ENCODE data around the gene HORMAD2.
"Not testable (repeated sequence)": the region's sequence is repeated elsewhere in the genome, so short reads cannot be mapped to it uniquely, and the experiment has no call there.

The HORMAD2 gene

DNA sequence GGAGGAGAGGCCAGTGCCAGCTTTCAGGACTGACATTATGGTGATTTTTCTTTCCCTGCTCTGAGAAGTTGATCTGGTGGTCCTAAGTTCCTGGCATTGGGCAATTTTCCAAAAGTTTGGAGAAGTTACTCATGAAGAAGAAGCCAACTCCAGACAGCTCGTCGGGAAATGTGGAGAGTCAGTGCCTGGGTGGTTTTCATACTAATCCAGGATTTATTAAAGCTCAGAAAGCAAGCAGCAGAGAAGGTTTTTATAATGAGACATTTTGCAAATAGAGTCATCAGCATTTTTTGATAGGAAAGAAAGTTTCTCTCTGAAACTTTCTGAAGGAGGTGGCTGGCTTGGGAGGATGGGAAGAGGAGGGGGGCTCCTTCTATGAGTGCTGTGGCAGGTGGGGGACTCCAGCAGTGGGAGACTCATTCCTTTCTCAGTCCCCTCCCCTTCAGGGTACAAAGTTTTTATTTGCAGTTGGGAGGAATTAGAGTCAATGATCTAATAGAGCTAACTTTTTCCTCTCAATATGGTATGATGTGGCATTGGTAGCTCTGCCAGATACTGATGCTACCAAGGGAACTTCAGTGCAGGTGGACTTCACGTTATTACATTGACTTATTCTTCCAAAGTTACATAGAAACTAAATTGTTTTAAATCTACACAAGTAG is 110.9 kb downstream of the HORMAD2 start:
- DNase-seq (ENCODE audit: low read depth in 2 of 2), result no peak

DNA sequence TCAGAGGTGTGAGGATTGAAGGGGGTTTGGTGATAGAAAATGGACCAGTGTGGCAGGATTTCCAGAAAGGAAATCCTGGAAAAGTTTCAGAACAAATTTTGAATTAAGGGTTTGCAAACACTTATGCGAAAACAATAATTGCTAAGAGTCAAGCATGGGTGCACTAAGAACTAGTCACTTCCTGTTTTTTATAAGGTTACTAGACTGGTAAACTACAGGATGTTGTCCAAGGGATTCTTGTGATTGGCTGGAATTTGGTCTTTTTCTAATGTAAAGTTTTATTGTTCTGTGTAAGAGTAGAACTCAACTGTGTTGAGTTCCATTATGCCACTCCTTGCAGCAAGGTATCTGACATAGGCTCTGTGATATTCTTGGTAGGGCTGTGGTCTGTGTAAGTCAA is 112.2 kb downstream of the HORMAD2 start:
- DNase-seq (ENCODE audit: low read depth in 2 of 2), result no peak

DNA sequence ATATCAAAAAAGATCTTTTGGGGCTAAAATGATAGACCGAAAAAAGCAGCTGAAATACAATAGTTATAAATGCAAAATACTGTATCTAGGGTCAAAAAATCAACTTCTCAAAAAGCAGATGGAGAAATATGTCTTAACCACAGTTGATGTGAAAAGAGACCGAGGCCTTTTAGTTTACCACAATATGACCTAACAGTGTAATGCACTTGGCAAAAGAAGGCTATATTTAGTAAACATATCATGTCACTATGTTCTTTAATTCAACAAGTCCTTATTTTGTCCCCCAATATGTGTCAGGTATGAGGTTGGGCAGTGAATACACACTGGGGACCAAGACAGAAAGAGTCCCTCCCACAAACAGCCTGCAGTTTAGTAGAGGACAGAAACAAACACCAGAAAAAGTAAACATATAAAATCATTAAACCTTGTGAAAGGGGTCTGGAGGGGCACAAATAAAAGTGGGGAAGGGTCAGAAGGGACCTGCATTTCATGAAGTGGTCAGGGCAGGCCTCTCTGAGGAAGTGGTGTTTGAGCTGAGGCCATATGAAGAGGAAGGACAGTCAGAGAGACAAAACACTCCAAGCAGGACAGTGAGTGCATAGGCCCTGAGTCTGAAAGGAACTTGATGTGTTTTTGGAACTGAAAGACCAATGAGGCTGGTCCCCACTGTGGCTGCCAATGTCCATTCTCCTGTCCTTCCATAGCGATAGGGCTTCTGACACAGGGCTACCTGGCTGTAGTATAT is 112.9 kb downstream of the HORMAD2 start:
- no peak for DNase-seq (ENCODE audit: low read depth in 2 of 2)

DNA sequence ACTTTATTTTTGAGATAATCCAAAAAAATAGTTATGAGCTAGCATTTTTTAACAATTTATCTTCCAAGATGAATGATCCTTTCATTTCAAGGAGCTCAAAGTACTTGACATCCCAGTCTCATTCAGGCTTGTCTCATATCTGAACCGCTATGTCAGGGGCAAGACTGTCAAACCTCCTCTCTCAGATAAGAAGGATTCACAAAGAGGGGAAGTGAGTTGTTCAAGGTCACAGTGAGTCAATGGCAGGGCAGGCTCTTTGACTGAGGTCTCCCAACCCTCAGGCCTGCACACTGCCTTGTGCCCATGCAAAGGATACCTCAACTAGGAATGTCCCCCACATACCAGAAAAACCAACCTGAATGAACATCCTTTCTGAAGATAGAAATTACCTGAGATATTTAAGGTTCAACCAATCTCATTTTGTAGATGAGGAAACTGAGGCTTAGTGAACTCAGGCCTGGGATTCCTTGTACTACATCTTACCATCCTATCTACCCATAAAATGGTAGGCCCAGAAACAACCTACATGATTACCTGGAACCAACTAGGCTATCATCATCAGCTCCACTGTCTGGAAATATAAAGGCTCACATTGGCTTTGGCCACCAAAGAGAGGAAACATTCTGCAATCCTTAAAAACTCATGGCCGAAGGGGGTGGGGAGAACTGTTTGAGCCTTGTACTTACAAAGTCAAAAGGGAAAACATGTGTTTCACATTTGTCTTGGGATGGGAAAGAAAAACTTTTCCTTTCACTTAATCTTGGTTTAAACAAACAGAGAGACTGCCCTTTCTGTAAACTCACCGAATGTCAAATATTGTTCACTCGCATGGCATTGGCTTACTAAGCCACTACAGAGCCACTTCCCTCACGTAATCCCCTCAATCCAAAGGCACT is 115.2 kb downstream of the HORMAD2 start:
- DNase-seq (ENCODE audit: low read depth in 2 of 2), result no peak

DNA sequence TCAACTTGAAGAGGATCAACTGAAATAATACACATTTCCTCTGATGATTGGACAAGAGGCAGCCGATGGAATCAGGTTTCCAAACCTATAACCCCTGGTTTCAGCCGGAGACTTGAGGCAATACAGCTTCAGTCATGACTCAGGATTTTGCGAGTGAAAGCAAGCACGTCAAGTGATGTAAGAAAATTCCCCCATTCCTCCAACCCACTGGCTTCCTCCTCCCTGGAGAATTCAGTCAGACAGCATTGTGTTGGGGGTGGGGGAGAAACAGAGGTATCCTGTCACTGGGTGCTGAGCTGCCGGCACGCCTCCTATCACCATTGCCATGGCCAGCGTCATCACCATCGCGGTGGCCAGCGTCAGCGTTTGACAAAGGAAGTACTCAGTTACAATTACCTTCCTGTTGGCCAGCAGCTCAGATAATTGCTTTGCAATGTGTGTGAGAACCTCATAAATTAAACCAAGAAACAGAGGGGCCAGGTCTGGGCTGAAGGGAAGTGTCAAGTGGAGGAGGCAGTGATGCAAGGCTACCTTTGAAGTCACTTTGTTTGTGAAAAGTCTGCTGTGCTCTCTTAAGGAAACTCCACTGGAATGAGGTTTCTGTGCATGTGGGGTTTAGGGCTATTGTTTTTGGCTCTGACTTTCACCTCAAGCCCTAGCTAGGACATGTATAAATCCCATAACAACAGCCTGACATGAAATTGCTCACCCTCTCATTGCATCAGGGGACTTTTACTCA is 116.0 kb downstream of the HORMAD2 start:
- peak; percentile 99 for DNase-seq (ENCODE audit: low read depth in 2 of 2)

DNA sequence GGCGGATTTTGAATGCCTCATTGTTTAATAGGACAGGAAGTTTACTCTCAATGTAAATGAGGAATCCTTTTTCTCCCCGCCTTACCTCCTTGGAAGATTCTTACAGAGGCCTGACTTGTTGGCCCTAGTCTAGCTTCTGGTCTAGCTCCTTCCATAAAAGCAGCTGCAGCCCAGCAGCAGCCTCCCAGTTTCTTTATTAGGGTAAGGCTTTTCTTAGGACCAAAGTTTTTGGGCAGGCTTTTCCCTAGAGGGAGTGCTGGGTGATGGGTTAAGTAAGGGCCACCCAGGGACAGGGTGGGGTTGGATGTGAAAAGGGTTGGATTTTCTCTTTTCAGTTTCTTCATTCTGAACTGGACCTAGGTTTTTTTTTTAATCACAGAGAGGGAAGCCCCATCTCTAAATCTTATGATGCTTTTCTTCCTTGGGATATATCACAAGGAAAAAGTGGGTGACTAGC is 116.6 kb downstream of the HORMAD2 start:
- no peak for DNase-seq (ENCODE audit: low read depth in 2 of 2)

DNA sequence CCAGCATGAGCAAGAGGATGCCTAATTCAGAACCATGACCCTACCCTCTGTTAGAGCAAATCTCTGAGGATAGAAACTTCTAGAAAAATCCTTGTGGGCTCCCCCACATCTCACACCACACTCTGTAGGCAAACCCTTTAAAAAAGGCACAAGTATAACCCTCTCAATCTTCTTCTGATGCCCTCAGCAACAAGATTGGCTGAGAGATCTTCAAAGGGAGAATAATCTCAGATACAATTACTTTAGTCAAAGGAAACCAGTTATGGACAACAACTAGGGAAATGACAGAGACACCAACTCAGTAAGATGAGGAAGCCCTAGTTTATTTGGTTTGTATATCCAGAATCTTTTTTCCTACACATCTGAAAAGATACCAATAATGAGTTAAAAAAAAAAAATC is 117.1 kb downstream of the HORMAD2 start:
- DNase-seq (ENCODE audit: low read depth in 2 of 2), result no peak

DNA sequence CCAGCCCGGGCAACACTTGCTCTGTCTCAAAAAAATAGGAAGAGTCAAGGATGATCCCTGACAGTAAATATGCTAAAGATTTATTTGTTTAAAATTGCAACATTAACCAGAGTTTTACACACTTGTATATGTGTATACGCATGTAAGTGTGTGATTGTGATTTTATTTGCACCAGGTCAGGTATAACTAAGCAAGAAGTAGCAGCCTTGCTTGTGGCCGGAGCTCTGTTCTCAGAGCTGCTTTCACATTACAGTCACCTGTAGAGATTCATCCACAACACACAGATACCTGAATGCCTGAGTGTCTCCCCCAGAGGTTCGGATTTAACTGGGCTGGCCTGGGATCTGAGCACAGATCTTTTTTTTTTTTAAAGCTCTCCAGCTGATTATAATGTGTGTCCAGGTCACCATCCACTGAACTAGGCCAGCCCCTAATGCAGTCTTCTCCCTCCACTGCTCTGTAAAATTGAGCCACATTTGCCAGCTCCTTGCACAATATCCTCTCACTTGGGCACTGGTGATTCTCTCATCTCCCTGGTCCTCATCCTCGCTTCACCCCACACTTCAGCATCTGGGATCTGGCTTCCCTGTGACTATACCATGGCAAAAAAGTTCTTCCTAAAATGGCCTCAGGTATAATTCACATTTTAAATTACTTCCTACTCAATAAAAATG is 118.0 kb downstream of the HORMAD2 start:
- DNase-seq (ENCODE audit: low read depth in 2 of 2), result no peak

DNA sequence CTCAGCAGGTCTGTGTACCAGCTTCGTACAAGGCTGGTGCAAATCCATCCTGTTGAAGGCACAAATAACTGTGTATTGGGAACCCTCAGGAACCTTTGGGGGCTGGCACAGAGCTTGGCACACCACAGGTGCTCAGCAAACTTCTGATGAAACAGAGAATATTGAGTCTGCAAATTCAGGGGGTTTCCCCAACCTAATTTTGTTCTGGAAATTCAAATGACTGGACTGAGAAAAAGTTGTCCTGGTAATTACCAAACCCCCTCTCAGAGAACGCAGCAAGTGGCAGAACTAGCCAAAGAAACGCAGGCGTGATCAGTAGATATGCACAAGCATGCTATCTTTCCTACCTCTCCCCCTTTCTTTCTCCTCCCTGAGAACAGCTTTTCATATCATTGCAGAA is 118.7 kb downstream of the HORMAD2 start:
- no peak for DNase-seq (ENCODE audit: low read depth in 2 of 2)

DNA sequence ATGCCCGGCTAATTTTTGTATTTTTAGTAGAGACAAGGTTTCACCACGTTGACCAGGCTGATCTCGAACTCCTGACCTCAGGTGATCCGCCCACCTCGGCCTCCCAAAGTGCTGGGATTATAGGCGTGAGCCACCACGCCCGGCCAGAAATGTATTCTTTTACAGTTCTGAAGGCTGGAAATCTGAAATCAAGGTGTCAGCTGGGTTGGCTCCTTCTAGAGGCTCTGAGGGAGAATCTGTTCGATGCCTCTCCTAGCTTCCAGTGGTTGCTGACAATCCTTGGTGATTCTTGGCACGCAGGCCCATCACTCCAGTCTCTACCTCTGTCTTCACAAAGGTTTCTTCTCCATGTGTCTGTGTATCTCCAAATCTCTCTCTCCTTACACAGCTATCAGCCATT is 120.6 kb downstream of the HORMAD2 start:
- DNase-seq (ENCODE audit: low read depth in 2 of 2), result not testable (repeated sequence)

DNA sequence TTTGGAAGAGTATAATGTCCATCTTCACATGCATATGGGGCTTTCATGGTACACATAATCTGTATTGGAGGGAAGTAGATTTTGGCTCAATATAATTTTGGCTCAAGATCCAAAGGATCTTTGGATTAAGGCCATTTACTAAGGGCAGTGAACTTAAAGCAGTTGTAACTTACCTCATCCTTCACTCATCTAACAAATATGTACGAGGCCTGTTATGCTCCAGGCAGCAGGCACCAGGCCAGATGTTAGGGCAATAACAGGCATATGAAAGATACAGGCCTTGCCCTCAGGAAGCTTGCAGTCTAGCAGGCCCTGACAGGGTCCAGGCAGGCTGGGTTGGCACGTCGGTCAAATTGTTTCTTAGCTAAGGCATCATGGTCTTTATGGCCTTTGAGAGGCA is 121.7 kb downstream of the HORMAD2 start:
- no peak for DNase-seq (ENCODE audit: low read depth in 2 of 2)

DNA sequence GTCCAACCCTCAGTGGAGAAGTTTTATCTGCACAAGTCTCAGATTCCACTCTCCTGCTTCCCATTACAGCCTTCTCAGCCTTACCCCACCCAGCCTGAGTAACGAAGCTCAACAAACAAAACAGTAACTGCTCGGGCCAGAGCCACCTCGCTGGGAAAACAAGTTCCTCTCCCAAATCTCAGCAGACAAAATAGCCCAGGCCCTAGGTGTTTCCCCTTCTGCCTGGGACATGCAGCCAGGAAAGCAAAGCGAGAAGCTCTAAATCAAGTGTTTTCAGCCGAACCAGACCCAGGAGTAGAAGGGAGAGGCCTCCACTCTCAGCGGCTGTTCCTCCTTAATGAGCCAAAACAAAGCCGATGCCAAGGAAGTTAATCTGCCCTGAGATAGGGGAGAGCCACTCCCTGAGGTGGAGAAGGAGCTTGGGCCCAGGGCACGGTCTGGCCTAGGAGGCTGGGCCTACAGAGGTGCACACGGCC is 122.3 kb downstream of the HORMAD2 start:
- DNase-seq (ENCODE audit: low read depth in 2 of 2), result no peak

DNA sequence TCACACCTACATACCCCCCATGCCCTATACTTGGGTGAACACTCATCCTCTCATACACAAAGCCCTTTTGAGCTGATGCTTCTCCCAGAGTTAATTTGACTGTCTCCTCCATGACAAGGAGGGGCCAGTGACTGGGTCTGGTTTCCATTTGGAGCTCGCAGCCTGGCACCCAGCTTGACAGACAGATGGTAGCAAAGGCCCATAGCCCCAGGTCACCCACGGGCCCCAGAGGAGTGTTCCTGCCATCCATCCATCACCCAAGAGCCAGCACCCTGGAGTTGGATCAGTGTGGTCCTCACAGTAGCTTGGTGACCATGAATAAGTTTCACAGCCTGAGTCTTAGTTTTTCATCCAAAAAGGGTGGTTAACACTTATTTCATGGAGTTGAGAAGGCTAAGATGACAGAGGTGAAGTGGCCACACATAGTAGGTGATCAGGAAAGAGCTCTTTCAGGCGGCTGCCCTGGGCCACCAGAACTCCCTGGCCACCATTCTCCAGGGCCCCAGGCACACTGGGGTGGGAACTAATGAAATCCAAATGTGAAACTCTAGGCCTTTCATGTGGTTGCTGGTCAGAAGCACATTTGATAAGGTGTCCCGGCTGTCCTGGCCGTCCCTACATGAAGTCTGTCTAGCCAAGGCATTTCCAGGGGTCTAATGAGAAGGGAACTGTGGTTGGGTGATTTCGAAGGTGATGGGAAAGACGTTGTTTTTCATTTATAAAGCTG is 123.9 kb downstream of the HORMAD2 start:
- DNase-seq (ENCODE audit: low read depth in 2 of 2), result no peak

DNA sequence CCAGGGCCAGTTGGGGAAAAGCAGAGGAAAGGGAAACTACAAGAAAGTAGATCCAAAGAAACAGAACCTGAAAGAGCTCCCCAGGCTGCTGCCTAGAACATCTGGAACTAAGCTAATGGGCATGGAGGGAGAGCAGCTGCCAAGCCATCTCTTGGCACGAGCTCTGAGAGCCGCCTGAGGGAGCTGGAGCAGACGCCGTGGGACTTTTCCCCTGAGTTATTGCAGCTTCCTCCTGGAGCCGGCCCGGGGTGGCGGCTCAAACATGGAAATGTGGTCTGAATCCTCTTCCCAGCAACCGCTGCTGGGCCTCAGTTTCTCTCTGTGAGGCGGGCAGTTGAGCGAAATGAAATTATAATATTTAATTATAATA is 124.5 kb downstream of the HORMAD2 start:
- no peak for DNase-seq (ENCODE audit: low read depth in 2 of 2)

DNA sequence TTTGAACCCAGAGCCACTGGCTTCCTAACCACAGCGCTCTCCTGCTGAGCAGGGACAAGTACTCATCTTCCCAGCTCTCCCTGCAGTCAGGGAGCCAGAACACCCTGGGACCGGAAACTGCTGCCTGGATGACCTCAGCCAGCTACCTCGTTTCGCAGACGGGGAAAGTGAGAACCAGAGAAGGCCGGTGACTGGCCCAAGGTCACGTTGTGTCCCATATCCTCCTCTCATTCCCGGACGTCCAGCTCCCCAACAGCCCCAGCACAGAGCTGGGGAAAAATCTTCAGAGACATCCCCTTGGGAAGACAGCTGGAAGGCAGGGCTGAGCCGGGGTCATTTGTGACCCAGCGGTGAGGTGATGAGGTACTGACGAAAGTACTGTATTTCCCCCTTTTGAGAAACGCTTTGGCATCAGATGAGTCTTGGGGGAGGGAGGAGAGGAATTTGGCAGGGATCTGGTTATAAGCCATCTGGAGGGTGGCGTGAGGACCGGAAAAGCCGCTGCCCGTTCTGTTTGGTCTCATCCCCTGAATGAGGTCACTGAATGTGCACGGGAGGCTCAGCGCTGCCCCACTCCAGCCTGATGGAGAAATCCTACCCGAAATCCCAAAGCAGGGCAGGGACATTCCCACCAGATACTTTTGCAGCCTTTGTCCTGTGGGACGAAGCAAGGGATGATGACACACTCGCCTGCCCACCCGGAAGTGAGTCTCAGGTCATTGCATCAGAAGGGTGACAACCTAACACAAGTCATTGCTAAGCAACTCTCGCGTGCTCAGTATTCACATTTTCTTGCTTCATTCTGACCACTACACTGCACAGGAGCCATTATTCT is 125.2 kb downstream of the HORMAD2 start:
- no peak for DNase-seq (ENCODE audit: low read depth in 2 of 2)

DNA sequence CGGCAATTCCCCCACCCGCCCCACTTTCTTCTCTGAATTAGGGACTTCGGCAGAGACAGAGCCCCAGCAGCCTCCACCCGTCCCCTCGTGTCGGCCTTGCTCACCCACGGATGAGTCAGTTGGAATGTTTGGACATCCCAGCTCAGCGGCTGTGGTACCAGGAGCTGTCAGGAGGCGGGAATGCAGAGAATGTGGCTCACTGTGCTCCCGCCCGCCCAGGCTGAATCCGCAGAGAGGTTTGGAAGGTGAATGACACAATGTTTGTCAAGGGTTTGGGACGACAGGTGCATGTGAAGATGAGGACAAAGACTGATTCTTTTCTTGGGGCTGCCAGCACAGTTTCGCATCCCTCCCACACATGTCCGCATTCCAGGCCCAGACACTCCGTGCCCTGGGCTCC is 126.7 kb downstream of the HORMAD2 start:
- peak; percentile 69 to 79 for DNase-seq (ENCODE audit: low read depth in 2 of 2)

DNA sequence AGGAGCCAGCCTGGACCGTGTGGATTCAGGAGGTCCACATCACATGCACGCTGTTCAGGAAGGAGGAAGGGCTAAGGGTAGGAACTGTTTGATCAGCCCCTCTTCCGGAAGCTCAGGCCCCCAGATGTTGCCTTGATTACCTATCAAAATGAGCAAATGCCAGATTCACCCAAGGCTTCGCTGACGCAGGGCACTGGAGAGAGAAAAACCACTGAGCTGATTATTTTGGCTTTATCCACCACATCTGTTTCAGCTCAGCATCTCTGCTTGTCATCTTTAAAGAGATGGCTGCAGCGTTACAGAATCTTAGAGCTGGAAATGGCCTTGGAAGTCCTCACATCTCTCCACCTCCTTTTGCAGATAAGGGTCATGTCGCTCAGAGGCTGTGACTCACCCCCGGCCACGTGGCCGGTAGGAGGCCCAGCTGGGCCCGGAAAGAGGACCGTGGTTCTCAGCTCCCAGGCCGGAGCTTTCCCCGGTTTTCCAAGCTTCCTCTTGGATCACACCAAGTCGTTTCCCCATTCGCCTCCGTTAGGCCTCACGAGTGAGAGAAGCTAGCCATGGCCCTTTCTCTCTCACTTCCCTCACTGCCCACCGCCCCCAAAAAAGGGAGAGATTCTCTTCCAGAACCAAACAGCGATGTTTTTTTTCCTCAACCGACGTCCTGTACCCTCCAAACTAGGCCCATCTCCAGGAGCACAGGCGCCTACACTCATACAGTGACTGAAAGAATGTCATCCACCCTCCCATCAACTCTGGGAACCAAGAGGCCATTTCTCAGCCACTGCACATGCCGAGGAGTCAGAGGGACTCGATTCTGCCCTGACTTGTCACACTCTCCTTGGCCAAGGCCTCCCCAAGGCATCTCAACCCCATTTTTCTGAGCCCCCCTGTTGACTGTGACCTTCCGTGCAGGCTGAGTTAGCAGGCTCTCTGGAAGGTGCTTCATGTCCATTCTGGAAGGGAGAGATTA is 128.7 kb downstream of the HORMAD2 start:
- DNase-seq (ENCODE audit: low read depth in 2 of 2), result no peak

DNA sequence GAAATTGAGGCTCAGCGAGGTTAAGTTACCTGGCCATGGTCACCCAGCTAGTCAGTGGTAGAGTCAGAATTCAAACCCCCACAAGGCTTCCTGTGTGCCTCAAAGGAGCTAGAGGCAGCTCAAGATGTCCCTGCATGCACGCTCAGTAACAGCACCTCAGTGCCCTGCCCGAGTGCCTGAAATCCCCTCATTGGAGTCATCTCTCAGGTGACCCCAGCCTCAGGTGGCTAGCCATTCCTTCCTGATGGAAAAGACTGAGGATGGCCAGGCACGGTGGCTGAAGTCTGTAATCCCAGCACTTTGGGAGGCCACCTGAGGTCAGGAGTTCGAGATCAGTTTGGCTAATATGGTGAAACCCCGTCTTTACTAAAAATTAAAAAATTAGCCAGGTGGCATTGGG is 129.4 kb downstream of the HORMAD2 start:
- no peak for DNase-seq (ENCODE audit: low read depth in 2 of 2)
